EH (cell line): ENCODE measurements around the gene THSD4.
A peak's percentile ranks its signal among the peaks of the same experiment; 100 is the strongest.

ENCODE experiments used
- DNase-seq: peaks from one replicate; pipeline ENCODE4 v3.0.0-alpha.2; 2015; ENCODE audit warnings: low read depth

Gene THSD4

GRCh38 chr15:71591057-71591456, 475.8 kb downstream of the THSD4 start:
- no peak for DNase-seq

GRCh38 chr15:71592203-71592602, 476.9 kb downstream of the THSD4 start:
- peak; percentile 6 for DNase-seq

DNA sequence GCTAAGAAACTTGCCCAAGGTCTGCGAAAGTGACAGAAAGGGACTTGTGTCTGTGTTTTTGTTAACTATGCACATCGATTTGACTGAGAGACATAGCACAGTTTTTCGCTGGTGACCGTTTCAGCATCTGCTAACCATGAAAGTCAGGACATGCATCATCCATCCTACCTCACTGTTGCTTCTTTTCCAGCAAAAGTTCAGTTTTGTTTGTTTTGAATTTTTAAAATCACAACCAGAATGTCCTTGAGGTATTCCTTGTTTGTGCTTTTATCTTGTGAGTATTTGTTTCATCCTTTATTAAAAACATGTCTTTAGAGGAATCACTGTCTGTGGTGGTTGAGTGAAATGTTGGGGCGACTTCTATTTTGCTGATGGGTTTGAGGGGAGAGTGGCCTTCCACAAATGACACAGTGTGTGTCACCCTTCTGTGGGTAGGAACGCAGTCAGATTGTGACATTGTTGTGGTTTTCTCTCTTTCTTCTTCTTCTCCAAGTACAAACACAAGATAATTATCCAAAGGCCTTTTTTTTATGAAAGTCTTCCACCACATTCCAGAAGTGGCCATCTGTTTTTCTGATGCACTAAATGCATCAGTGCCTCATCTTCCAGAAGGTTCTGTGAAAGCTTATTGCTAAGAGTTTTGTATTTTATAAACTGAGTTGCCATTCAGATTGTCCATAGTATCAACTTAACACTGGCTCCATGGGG, 480.7 kb downstream of the THSD4 start:
- peak; percentile 60 for DNase-seq

GRCh38 chr15:71596672-71597071, 481.4 kb downstream of the THSD4 start:
- peak; percentile 51 for DNase-seq

GRCh38 chr15:71597126-71597525, 481.9 kb downstream of the THSD4 start:
- no peak for DNase-seq

DNA sequence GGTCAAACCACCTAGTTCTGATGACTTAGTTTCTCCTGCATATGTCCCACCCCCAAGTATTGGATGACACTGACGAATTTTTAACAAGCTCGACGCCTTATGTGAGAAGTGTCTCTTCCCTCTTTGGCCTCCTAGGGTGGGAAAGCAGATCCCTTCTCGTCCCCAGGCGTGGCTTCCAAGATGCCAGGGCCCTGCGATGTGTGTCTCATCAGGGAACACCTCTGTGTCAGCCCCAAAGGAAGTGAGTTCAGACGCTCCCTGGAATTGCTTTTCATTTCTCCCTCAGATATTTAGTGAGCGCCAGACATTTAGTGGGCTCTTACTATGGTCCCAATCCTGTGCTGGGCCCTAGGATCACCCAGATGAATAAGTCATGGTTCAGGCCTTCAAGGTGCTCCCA, 482.4 kb downstream of the THSD4 start:
- DNase-seq, result no peak

DNA sequence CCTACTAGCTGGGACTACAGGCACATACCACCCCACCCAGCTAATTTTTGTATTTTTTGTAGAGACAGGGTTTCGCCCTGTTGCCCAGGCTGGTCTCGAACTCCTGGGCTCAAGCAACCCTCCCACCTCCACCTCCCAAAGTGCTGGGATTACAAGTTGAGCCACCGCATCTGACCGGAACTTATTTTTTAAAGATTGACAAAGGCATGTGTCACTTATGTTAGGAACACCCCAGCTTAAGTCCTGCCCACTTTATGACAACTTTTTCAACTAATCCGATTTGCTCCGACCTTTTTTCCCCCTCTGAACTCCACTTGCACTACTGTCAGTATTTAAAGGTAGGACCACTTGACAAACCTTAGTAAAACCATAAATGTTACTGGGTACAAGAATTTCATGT, 483.5 kb downstream of the THSD4 start:
- DNase-seq, result no peak

DNA sequence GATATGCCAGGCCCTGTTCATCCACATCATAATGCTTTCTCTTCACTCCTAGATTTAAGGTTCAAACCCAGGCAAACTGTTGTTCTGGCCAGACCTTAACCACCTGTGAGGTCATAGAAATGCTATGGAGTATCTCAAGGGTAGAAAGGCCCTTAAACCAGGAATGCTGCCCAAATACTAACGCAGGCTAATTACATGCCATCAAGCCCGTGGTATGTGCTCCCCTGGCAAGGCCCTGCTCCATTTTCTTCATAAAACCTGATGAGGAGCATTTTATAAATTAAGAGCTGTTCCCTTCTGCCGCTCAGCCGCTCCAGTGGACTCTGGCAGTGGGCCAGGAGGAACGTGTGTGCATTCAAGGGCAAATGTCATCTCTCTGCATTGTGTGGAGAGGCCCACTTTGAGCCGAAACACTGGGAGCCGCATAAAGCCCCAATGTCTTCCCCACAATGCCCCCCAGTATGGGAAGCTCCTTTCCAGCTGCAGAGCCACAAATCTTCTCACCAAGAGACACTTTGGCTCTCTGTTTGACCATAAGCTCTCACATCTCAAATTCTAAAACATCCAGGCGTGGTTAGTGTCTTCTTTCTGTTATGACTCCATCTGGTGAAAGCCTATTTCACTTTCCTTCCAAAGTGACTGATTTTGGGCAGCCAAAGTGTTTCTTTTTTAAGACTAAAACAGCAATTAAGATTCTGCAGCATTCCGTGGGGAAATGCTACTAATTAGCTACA, 484.3 kb downstream of the THSD4 start:
- DNase-seq, result peak; percentile 41

DNA sequence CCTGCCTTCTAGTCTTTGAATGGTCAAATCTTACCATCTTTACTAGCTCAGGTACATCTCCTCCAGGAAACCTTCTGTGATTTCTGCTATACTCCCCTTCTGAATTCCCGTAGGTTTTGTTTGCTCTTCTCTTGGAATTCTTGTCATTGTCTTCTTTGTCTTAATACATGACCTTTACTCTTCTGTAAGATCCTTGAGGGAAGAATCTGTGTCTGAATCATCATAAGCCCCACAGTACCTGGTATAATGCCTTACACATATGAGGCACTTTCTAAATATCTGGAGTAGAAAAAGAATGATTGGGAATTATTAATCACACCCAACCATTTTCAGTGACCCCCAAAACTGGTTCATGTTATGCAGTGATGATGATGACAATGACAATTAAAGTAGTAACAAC, 485.0 kb downstream of the THSD4 start:
- DNase-seq, result no peak

- DNase-seq, result peak; percentile 17
Measured at GRCh38 chr15:71601038-71601834, 486.0 kb downstream of the THSD4 start.

DNA sequence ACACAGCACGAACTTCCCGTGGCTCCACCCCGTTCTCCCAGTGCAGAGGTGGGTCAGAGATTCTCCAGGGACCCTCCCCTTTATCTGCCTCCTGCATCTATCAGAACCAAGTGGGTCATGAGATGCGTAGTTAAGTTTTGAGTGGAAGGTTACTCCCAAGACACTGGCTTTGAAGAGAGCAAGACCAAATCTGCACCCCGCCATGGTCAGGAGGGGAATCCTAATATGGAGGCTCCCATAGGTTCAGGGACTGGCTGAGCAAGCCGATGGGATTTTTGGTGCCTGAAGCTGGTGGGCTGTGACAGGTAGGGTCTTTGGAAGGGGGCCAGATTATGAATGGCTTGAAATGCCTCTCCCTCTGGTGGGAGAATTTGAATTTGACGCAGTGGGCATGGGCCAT, 488.1 kb downstream of the THSD4 start:
- DNase-seq, result no peak

GRCh38 chr15:71607383-71607782, 492.1 kb downstream of the THSD4 start:
- no peak for DNase-seq

DNA sequence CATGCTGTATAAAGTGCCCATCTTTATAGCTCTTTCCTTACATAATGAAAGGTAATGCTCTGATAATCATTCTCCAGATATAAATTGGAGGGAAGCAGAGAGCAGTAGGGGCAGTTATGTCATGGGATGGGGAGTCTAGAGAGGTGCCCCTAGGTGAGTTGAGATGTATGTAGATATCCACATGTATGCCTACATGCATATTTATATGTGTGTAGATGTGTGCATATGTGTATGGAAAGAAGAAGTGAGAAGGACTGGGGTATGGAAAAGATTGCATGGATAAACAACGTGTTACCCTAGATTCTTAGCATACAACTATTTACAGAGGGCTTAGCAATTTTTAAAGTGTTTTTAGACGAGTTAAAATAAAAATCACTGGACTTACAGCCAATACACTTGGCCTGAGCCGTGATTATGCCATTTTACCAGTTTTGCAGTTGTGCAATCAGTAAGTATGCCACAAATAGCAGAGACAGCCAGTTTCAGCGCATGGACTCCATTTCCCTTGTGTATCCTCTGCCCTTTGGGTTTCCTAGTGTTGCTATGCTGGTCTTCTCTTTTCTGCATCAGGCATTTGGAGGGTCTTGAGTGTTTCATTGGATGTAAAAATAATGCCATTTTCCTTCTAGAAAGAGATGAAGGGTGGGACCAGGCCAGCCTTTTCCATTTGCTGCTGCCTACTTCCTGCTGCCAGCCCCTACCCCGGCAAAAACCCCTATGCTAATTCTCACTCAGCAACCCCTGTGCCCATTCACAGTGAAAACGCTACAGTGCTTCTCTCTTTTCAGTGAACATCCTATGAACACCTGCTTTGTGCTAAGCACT, 495.7 kb downstream of the THSD4 start:
- DNase-seq, result no peak

DNA sequence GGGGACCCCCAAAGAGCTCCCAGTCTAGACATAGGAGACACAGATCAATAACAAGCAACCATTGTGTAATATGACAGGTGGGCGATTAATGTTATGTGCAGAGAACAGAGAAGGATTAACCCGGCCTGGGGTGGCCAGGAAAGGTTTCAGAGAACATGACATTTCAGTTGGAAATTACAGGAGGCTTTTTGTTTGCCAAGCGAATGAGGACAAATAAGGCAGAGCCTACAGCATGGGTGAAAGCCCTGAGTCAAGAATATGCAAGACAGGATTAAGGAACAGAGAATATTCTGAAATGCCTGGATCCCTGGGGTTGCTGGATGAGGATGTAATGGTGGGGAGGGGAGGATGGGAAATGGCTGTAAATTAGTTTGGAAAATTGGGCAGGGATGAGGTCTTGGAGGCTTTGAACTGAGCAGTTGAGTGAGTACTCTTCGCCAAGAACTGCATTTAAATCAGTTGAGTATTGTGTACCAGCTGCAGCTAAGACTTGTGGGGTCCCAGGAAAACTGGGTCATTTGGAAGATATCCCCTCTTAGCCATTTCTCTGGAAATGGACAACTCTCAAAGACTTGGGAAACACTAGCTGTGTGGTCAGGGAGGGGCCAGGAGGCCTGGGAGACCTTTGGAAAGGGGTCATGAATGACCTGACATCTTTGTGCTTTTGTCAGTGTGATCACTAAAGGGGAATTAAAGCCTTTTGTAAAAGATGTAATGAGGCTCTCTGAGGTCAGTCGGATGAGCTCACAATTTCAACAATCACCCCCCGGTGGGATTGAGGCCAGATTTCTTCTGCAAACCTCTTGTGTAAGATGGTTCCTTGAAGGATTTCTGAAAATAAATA, 496.5 kb downstream of the THSD4 start:
- no peak for DNase-seq

GRCh38 chr15:71612397-71612722, 497.1 kb downstream of the THSD4 start:
- DNase-seq, result no peak

GRCh38 chr15:71612869-71613268, 497.6 kb downstream of the THSD4 start:
- DNase-seq, result no peak

DNA sequence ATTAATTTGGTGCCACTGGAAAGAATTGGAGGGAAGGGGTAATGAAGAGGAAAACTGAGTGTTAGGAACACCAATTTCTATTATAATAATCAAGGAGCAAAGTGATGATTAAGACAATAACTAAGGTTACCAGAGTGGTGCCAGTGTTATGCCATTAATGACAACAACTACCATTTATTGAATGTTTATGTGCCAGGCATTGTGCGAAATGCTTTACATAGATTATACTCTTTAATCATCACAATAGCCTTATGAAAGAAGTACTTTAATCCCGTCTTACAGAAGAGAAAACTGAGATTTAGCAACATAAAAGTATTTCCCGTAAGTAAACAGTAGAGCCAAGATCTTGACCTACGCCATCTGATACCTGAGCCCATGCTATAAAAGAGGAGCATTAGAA, 507.8 kb downstream of the THSD4 start:
- no peak for DNase-seq

DNA sequence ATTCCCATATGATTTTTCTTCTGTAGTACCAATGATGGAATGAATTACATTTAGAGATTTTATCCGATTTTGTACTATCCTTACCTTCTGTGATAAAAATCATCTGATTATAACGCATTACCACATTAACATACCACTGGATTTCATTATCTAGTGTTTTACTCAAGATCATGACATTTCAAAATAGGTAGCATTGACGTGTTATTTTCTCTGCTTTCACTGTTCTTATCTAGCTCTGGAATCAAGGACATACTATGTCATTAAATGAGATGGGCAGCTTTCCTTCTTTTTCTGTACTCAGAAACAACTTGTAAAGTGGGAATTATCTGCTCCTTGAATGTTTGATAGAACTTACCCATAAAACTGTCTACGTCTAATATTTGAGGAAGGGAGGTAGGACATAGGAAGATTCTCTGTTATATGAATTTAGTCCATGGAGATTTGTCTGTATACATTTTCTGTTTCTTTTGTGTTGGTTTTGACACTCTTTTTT, 511.4 kb downstream of the THSD4 start:
- DNase-seq, result no peak

GRCh38 chr15:71627188-71627587, 511.9 kb downstream of the THSD4 start:
- peak; percentile 6 for DNase-seq

- peak; percentile 42 for DNase-seq
Measured at GRCh38 chr15:71627604-71628003, 512.3 kb downstream of the THSD4 start.
